HCT116 (cell line): ENCODE measurements around the gene EEPD1. TPM values are rescaled to one million over a fixed set of nuclear protein-coding genes. Genes with fewer than 3 reads are reported as not detected.
A peak's percentile ranks its signal among the peaks of the same experiment; 100 is the strongest.

Source experiments
- ATAC-seq: fragments of 200-7000 bp; cut with Tn5 transposase; 2 replicates; pipeline ENCODE4 v1.9.1; 2020; ENCODE audit warnings: mild to moderate bottlenecking, moderate library complexity
- BruUV-seq: library from RNA; stranded (reverse); fragments of 400-500 nt; replicated peaks from 2 replicates; lab custom pipeline; 2021; lab: Mats Ljungman, UMichigan
- CTCF ChIA-PET: fragments of 300-600 bp; sonication (Branson Sonifier 250); formaldehyde crosslinking; loops from one replicate; lab custom pipeline; 2021; ENCODE audit warnings: antibody characterized with exemption; lab: Charles Lee
- POLR2A ChIA-PET: fragments of 300-600, 350-600 bp; sonication (Branson Sonifier 250); formaldehyde crosslinking; loops from one replicate; lab custom pipeline; 2021; ENCODE audit warnings: antibody characterized with exemption; lab: Charles Lee
- RAD21 ChIA-PET, 2 experiments: fragments of 300-600 bp; sonication (Branson Sonifier 250); formaldehyde crosslinking; loops; one replicate each; lab custom pipeline; 2023; ENCODE audit warnings: low total read pairs in 2 of 2; ENCODE audit not compliant: uncharacterized antibody in 2 of 2, unreplicated experiment in 2 of 2, low non-redundant PET in 1 of 2; lab: Charles Lee
- DNase-seq: peaks from one replicate; pipeline ENCODE4 v3.0.0-alpha.2; 2010; ENCODE audit warnings: low read depth, low spot score
- H2AFZ ChIP-seq: fragments of 200-600 bp; shearing (Covaris generic), sonication (generic); 2 replicates; pipeline ENCODE4 v1.6.1; 2017; ENCODE audit warnings: low read depth, mixed run types, mixed read lengths, antibody characterized with exemption, low read length; ENCODE audit not compliant: poor library complexity, severe bottlenecking
- H3K27ac ChIP-seq: 2 replicates; pipeline ENCODE4 v1.5.1; 2012; ENCODE audit warnings: low read depth, low read length
- H3K27me3 ChIP-seq: fragments of 200-600 bp; sonication (generic); 2 replicates; pipeline ENCODE4 v1.6.1; 2016; ENCODE audit warnings: mixed run types, low read length, mixed read lengths; ENCODE audit not compliant: insufficient read depth
- H3K36me3 ChIP-seq, 2 experiments: fragments of 200-500 bp in 1 of 2; fragments of 200-600 bp in 1 of 2; sonication (Bioruptor generic) in 1 of 2; sonication (generic) in 1 of 2; 2 replicates each; pipeline versions ENCODE4 v1.5.1 to v1.6.1; 2014 to 2016; ENCODE audit warnings: low read length in 2 of 2, inconsistent platforms in 1 of 2, mixed read lengths in 1 of 2, mixed run types in 1 of 2; ENCODE audit not compliant: insufficient read depth in 2 of 2, control insufficient read depth in 1 of 2
- H3K4me1 ChIP-seq, 2 experiments: fragments of 200-600 bp in 1 of 2; sonication (generic) in 1 of 2; 2 replicates each; pipeline versions ENCODE4 v1.5.1 to v1.6.1; 2012 to 2017; ENCODE audit warnings: low read length in 2 of 2, inconsistent platforms in 1 of 2, mild to moderate bottlenecking in 1 of 2, mixed read lengths in 1 of 2, mixed run types in 1 of 2, moderate library complexity in 1 of 2; ENCODE audit not compliant: insufficient read depth in 2 of 2, control insufficient read depth in 1 of 2
- H3K4me2 ChIP-seq: fragments of 200-600 bp; sonication (generic); 2 replicates; pipeline ENCODE4 v1.6.1; 2017; ENCODE audit warnings: mixed run types, low read length, mixed read lengths
- H3K4me3 ChIP-seq, 2 experiments: fragments of 200-600 bp in 1 of 2; sonication (generic) in 1 of 2; replicated peaks in 1 of 2; 2 replicates each; pipeline ENCODE4 v1.5.1; 2011 to 2016; ENCODE audit warnings: low read length in 2 of 2, control low read depth in 1 of 2, low read depth in 1 of 2, mild to moderate bottlenecking in 1 of 2, mixed read lengths in 1 of 2, mixed run types in 1 of 2
- H3K79me2 ChIP-seq: fragments of 200-600 bp; sonication (generic); 2 replicates; pipeline ENCODE4 v1.6.1; 2017; ENCODE audit warnings: mild to moderate bottlenecking, mixed run types, low read length, moderate library complexity, mixed read lengths; ENCODE audit not compliant: insufficient read depth
- H3K9ac ChIP-seq: fragments of 200-600 bp; sonication (generic); 2 replicates; pipeline ENCODE4 v1.6.1; 2016; ENCODE audit warnings: low read length, mixed read lengths
- H3K9me2 ChIP-seq: fragments of 200-600 bp; sonication (generic), shearing (Covaris generic); 2 replicates; pipeline ENCODE4 v1.6.1; 2017; ENCODE audit warnings: mixed run types, mild to moderate bottlenecking, moderate library complexity; ENCODE audit not compliant: insufficient read depth
- H3K9me3 ChIP-seq, 2 experiments: fragments of 200-500 bp in 1 of 2; fragments of 200-600 bp in 1 of 2; sonication (Bioruptor generic) in 1 of 2; sonication (generic) in 1 of 2; 2 replicates each; pipeline ENCODE4 v1.6.1; 2014 to 2017; ENCODE audit warnings: low read length in 2 of 2, mixed read lengths in 2 of 2, inconsistent platforms in 1 of 2, low read depth in 1 of 2, mild to moderate bottlenecking in 1 of 2, mixed run types in 1 of 2, moderate library complexity in 1 of 2; ENCODE audit not compliant: control insufficient read depth in 1 of 2, insufficient read depth in 1 of 2
- H4K20me1 ChIP-seq: fragments of 200-600 bp; sonication (generic), shearing (Covaris generic); 2 replicates; pipeline ENCODE4 v1.6.1; 2017; ENCODE audit warnings: mixed run types, mild to moderate bottlenecking, moderate library complexity; ENCODE audit not compliant: insufficient read depth
- CBX3 ChIP-seq: IDR thresholded peaks from 2 replicates; pipeline ENCODE4 v1.6.1; 2012; ENCODE audit warnings: low read depth
- CTCF ChIP-seq, 3 experiments: fragments of 200-600 bp in 1 of 3; sonication (generic) in 1 of 3; IDR thresholded peaks in 2 of 3; conservative IDR thresholded peaks in 1 of 3; 2 replicates each; pipeline ENCODE4 v1.5.1; 2012 to 2017; ENCODE audit warnings: low read depth in 2 of 3, low read length in 2 of 3, antibody characterized with exemption in 1 of 3, borderline replicate concordance in 1 of 3, control low read depth in 1 of 3, mild to moderate bottlenecking in 1 of 3, mixed read lengths in 1 of 3, mixed run types in 1 of 3, moderate library complexity in 1 of 3; ENCODE audit not compliant: insufficient read depth in 1 of 3
- ELF1 ChIP-seq: IDR thresholded peaks from 2 replicates; pipeline ENCODE4 v1.6.1; 2012; ENCODE audit warnings: low read depth, borderline replicate concordance
- MAX ChIP-seq: IDR thresholded peaks from 2 replicates; pipeline ENCODE4 v1.6.1; 2012
- RAD21 ChIP-seq: IDR thresholded peaks from 2 replicates; pipeline ENCODE4 v1.6.1; 2012; ENCODE audit warnings: low read depth, mild to moderate bottlenecking
- TCF7L2 ChIP-seq: IDR thresholded peaks from 2 replicates; pipeline ENCODE4 v1.7.0; 2011; ENCODE audit warnings: borderline replicate concordance, inconsistent platforms; ENCODE audit not compliant: insufficient read depth, insufficient read length; ENCODE audit errors: extremely low read depth
- YY1 ChIP-seq: IDR thresholded peaks from 2 replicates; pipeline ENCODE4 v1.6.1; 2011; ENCODE audit warnings: low read length, low read depth, moderate library complexity, mild to moderate bottlenecking; ENCODE audit not compliant: insufficient replicate concordance; ENCODE audit errors: extremely low read depth
- ZNF274 ChIP-seq: fragments of 200-500 bp; sonication (Bioruptor generic); IDR thresholded peaks from 2 replicates; pipeline ENCODE4 v1.6.1; 2014; ENCODE audit warnings: mild to moderate bottlenecking, low read depth, low read length, inconsistent platforms
- intact Hi-C: fragments of 100-400 bp; cut with micrococcal nuclease; formaldehyde crosslinking; loops from 2 replicates; pipeline ENCODE4 v1.10.0; 2022
- total RNA-seq: library from RNA; stranded (reverse); gene quantifications from one replicate; pipeline ENCODE4 v1.2.1, GENCODE V29; 2021; ENCODE audit not compliant: unreplicated experiment

The EEPD1 gene
- total RNA-seq, 1 experiment from 2014 or later, result 4.2 TPM

DNA sequence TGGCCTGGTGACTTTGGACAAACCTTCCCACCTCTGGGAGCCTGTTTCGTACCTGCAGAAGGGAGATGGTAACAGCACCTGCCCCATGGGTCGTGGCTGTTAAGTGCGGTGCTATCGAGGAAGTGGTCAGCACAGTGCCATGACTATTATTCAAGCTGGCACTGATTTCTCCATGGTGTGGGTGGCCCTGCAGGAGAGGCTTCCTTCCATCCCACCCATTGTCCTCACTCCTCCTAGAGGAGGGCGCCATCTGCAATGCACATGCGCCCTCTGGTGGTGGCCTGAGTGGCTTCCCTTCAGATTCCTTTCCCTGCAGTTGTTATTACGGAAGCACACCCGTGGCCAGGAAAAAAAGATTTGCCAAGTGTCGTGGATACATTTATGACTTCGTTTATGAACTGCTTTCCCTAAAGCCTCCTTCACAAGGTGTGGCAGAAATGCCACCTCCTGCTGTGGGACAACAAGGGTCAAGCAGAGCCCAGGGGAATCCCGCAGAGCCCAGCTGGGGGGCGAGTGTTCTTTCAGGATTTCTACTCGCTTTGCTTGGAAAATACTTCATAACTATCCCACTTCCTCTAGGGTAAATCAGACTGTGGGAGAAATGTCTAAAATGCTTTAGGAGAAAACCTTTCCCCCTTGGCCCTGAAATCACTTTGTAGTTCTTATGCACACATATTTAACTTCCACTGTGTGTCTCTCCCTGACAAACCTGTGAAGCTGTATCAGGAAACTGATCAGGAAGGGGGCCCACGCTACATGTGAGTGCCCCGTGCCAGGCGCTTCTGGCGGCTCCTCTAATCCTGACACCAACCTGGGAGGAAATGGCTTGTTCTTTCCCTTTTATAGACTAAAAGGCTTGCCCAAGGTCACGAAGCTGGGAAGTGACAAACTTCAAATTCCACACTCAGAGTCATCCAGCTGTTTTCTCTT, 138.6 kb downstream of the EEPD1 start:
- Histone ChIP-seq H3K9me2 (no peaks in the 10 kb centered on the region), H3K9me3 (no peaks in the 10 kb centered on the region), H2AFZ (no peak overlapping the region), H3K27me3 (no peaks in the 10 kb centered on the region), H4K20me1 (no peaks in the 10 kb centered on the region; the same call in 1 of the 2 replicates), H3K4me3 (peak overlapping the region; percentile 29 to 42), H3K4me2 (peak overlapping the region; percentile 74), H3K4me1 (peaks cover 38 to 48% of the 10 kb centered on the region in 2 experiments), H3K27ac (peak overlapping the region; percentile 7; the same call in 1 of the 2 replicates), H3K36me3 (no peaks in the 10 kb centered on the region)
- POLR2A ChIA-PET, result no interaction called here
- ATAC-seq (peak; percentile 81), DNase-seq (peak; percentile 59)
- CTCF ChIA-PET, result interaction anchor here (0.7 to 5.4 kb wide), 14 partner anchors 8 to 375 kb away, joined by 3 to 74 read pairs (median 4); partner anchors contain the start of gene ANLN
- 0 out of 2 replicates have a peak, but pooled peaks have one; percentile 6 for TF ChIP-seq CBX3
- TF ChIP-seq RAD21, result peak; percentile 100
- TF ChIP-seq YY1, result peak; percentile 55
- no peak for TF ChIP-seq ZNF274
- TF ChIP-seq ELF1, result no peak
- TF ChIP-seq MAX, result 0 out of 2 replicates have a peak, but pooled peaks have one; percentile 24
- TF ChIP-seq TCF7L2, result peak; percentile 87
- TF ChIP-seq CTCF (IDR thresholded peaks at IDR 0.05 in 2 of 3, conservative IDR thresholded peaks at IDR 0.05 in 1 of 3; ENCODE audit: borderline replicate concordance in 1 of 3, insufficient read depth in 1 of 3, low read depth in 2 of 3, low read length in 2 of 3), result peak; percentile 96
- TF ChIP-seq, all 23 proteins: peak for 6
- BruUV-seq, result no TSS peak
- RAD21 ChIA-PET, result interaction anchor here (0.6 to 2.8 kb wide), 8 partner anchors 12 to 307 kb away, joined by 3 to 14 read pairs (median 4); no protein-coding TSS in a partner anchor
- intact Hi-C loops, result loop anchor here (1.0 to 2.0 kb wide), 6 partner anchors 27 to 375 kb away; no protein-coding TSS in a partner anchor
- Histone ChIP-seq H3K79me2 (no peaks in the 10 kb centered on the region), H3K9ac (peak overlapping the region; percentile 44)
